Heart right ventricle (tissue), 16 donors: Measurements from ENCODE around the gene LINC00237. TPM values are rescaled to one million over a fixed set of nuclear protein-coding genes. Genes with fewer than 3 reads are reported as not detected.

ENCODE experiments used
- ATAC-seq, 8 donors: fragments of 200-7000 bp; cut with Tn5 transposase; one replicate each; pipeline ENCODE4 v1.9.1; 2020; ENCODE audit warnings: mild to moderate bottlenecking in 8 of 8, moderate library complexity in 8 of 8, moderate number of reproducible peaks in 1 of 8
- DNase-seq, 2 donors: peaks; one replicate each; pipeline ENCODE4 v3.0.0-alpha.2; 2020
- H3K27ac ChIP-seq, 10 donors: fragments of 200-600 bp; sonication (generic) in 2 of 10; one replicate each; pipeline versions ENCODE4 v1.5.0 to v1.8.0; 2020 to 2022; ENCODE audit warnings: mild to moderate bottlenecking in 3 of 10
- H3K27me3 ChIP-seq, 7 donors: fragments of 200-600 bp; one replicate each; pipeline ENCODE4 v1.8.0; 2021 to 2022; ENCODE audit warnings: mild to moderate bottlenecking in 2 of 7
- H3K36me3 ChIP-seq, 9 donors: fragments of 200-600 bp; sonication (generic) in 1 of 9; one replicate each; pipeline versions ENCODE4 v1.5.0 to v1.8.0; 2020 to 2022; ENCODE audit warnings: mild to moderate bottlenecking in 2 of 9
- H3K4me1 ChIP-seq, 9 donors: fragments of 200-600 bp; sonication (generic) in 1 of 9; one replicate each; pipeline versions ENCODE4 v1.5.0 to v1.8.0; 2020 to 2022; ENCODE audit warnings: mild to moderate bottlenecking in 4 of 9
- H3K4me3 ChIP-seq, 10 donors: fragments of 200-600 bp; sonication (generic) in 2 of 10; one replicate each; pipeline versions ENCODE4 v1.5.0 to v1.8.0; 2020 to 2022; ENCODE audit warnings: mild to moderate bottlenecking in 7 of 10, moderate library complexity in 2 of 10
- H3K9me3 ChIP-seq, 11 donors: fragments of 200-600 bp in 10 of 11; sonication (generic) in 2 of 11; one replicate each; pipeline versions ENCODE4 v1.5.0 to v1.8.0; 2013 to 2022; ENCODE audit warnings: mild to moderate bottlenecking in 2 of 11, control low read depth in 1 of 11, moderate library complexity in 1 of 11
- CTCF ChIP-seq, 9 donors: fragments of 200-600 bp; sonication (generic) in 2 of 9; IDR thresholded peaks; one replicate each; pipeline versions ENCODE4 v1.5.0 to v1.8.0; 2021 to 2022; ENCODE audit warnings: antibody characterized with exemption in 9 of 9, mild to moderate bottlenecking in 5 of 9, moderate library complexity in 1 of 9
- WGBS, 2 donors: extraction: QIAGEN DNeasy Blood & Tissue Kit; methylation state at CpG; one replicate each; pipeline ENCODE4 v1.1.7; 2013; ENCODE audit warnings: inconsistent platforms in 1 of 2; 5-methylcytosine and 5-hydroxymethylcytosine counted together
- intact Hi-C, 10 donors: fragments of 100-400 bp; cut with DNase I; formaldehyde crosslinking; loops; one replicate each; pipeline versions ENCODE4 v1.11.1 to v1.14.2; 2022
- polyA plus RNA-seq, 2 donors: library from polyadenylated mRNA; stranded (reverse); fragments of 200-250 nt; gene quantifications; one replicate each; pipeline ENCODE4 v1.2.3, GENCODE V29; 2013
- total RNA-seq, 10 donors: library from RNA; stranded (reverse); fragmentation: NEBNext Ultra II Directional in 3 of 10; extraction: Animal tissue kit (Norgen Biotek cat#: 25700) in 3 of 10; gene quantifications; one replicate each; pipeline versions ENCODE4 v1.2.1 to v1.2.4, GENCODE V29; 2021 to 2023
- donor health status: Arrhythmogenic right ventricular cardiomyopathy.
- donor health status: ischemic (EF 13 %, LVEDD 7.1; RV severe dilation, severe dysfunction).
- donor health status: healthy with polysubstance abuse.
- donor health status: DM: no; HTN: yes; CAD: no.
- donor health status: DM: no; HTN: no; CAD: no.
- donor health status: ischemic (EF 25% LVEDD 6.9; RV normal size, moderate dysfunction).
- donor health status: ischemic (EF 25% LVEDD 5.7; RV mildly dilated, moderate dysfunction).
- donor health status: healthy.
- donor health status: DM: yes; HTN: yes; CAD: no.
- donor health status: Ischemic cardiomyopathy.
- donor health status: ischemic (EF 35%, LVEDD 5.7; RV mildly dilated, moderate dysfunction).
- donor health status: nonischemic (EF 11% LVEDD 7.7; RV severe dilation, severe dysfunction).
- donor health status: DM: yes; HTN: yes; CAD: no.
- donor health status: PGD.
- donor health status: ischemic (EF 29% LVEDD 5.4; RV normal size, mild dysfunction).
- donor health status: nonischemic (EF 23%, LVEDD 6.1; RV moderate dilation, normal function).

LINC00237 gene
- total and polyA plus RNA-seq, 12 donors: not detected

DNA sequence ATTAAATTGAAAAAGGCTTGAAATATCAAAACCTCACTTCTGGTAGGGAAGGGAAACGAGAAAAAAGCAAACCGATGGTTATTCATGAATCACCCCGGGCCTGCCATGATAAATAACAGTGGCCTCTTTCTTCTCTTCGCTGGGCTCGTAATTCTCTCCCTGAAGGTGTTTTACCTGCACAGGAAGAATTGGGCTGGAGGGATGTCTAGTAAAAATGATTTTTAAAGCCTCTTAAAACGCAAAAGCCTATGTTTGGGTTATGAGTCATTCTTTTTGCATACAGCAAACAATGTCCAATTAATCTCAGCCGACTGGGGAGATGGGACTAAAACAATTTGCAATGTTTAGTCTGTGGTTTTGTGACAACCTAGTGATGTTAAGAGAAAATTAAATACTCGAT is 16.8 kb downstream of the LINC00237 start:
- H3K9me3 ChIP-seq: no peaks in the 10 kb centered on the region
- H3K36me3 ChIP-seq: no peaks in the 10 kb centered on the region
- WGBS, 2 donors: 56 to 65% methylated on average over 8 of the region's 8 CpGs
- DNase-seq (no peak), ATAC-seq (no peak)
- intact Hi-C loops: loop anchor here in 1 of 10 donors (10.0 kb wide), 1 partner anchor 445 kb away; no protein-coding TSS in a partner anchor
- peaks cover 0 to 92% (median 82%) of the 10 kb centered on the region in 7 donors for H3K27me3 ChIP-seq
- no peak for TF ChIP-seq CTCF (IDR thresholded peaks at IDR 0.05)
- no peaks in the 10 kb centered on the region for H3K4me1 ChIP-seq
- H3K27ac ChIP-seq: no peak overlapping the region
- no peak overlapping the region for H3K4me3 ChIP-seq

DNA sequence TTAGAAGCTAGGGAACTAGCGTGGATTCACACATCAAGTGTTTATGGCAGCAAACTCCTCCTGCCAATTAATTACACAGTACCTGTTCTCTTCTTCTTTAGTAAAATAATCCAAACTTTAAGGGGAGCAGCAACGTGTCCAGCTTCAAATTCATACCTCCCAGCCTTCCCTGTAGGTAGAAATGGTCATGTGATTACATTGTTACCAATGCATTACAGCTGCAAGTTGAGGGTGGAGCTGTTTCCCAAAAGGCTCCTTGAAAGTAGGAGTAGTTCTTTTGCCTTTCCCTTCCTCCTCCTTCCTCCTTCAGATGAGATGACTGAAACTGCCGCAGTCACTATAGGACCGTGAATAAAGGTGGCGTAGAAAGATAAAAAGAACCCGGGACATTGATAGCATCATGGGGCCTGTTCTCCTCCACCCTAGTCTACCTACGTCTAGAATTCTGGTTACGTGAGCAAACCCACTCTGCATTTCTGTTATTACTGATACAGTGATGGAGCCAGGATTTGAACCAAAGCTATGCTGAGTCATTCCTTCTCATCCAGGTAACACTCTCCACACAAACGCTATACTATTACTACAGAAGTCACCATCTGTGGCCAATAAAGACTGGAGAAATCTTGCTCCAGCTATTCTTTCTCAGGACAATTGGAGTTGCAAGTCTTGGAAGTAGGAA is 18.2 kb downstream of the LINC00237 start:
- DNase-seq (no peak), ATAC-seq (no peak)
- 79 to 80% methylated on average over 9 of the region's 9 CpGs for WGBS, 2 donors
- H3K4me3 ChIP-seq: no peak overlapping the region
- H3K36me3 ChIP-seq: no peaks in the 10 kb centered on the region
- no peak for TF ChIP-seq CTCF (IDR thresholded peaks at IDR 0.05)
- H3K27me3 ChIP-seq: peaks cover 0 to 88% (median 75%) of the 10 kb centered on the region in 7 donors
- no peak overlapping the region for H3K27ac ChIP-seq
- intact Hi-C loops: loop anchor here in 1 of 10 donors (10.0 kb wide), 1 partner anchor 443 kb away; no protein-coding TSS in a partner anchor
- H3K9me3 ChIP-seq: no peaks in the 10 kb centered on the region
- no peaks in the 10 kb centered on the region for H3K4me1 ChIP-seq

- WGBS, 2 donors: 22 to 28% methylated on average over 2 of the region's 2 CpGs
- Histone ChIP-seq H3K36me3 (no peaks in the 10 kb centered on the region), H3K27ac (no peak overlapping the region), H3K4me1 (no peaks in the 10 kb centered on the region), H3K27me3 (peaks cover 0 to 80% (median 59%) of the 10 kb centered on the region in 7 donors), H3K9me3 (no peaks in the 10 kb centered on the region), H3K4me3 (no peak overlapping the region)
- no peak for ATAC-seq
- intact Hi-C loops: loop anchor here in 1 of 10 donors (10.0 kb wide), 1 partner anchor 439 kb away; no protein-coding TSS in a partner anchor
- no peak for DNase-seq
- no peak for TF ChIP-seq CTCF (IDR thresholded peaks at IDR 0.05)
Observed at GRCh38 chr20:21083825-21084325, 22.3 kb downstream of the LINC00237 start.

DNA sequence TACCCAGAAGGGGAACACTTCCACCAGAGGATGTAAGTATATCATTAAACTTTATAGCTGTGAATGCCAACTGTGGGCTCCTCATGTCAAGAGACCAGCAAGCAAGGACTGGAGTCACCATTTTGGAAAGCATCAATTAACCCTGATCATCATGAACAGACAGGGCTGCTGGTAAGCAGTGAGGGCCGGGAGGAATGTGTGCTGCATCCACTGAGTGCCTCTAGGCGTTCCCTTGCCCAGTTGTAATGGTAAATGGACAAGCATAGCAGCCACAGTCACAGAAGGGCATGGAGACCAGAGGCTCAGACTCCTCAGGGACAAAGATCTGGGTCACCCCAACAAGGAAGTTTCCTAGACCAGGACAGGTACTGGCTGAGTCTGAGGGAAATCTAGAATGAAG is 23.6 kb downstream of the LINC00237 start:
- H3K4me1 ChIP-seq: no peaks in the 10 kb centered on the region
- H3K27me3 ChIP-seq: peaks cover 0 to 80% (median 47%) of the 10 kb centered on the region in 7 donors
- H3K36me3 ChIP-seq: no peaks in the 10 kb centered on the region
- no peaks in the 10 kb centered on the region for H3K9me3 ChIP-seq
- TF ChIP-seq CTCF (IDR thresholded peaks at IDR 0.05): no peak
- DNase-seq (no peak), ATAC-seq (no peak)
- intact Hi-C loops: loop anchor here in 1 of 10 donors (10.0 kb wide), 1 partner anchor 438 kb away; no protein-coding TSS in a partner anchor
- WGBS, 2 donors: 55 to 64% methylated on average over 2 of the region's 2 CpGs
- no peak overlapping the region for H3K27ac ChIP-seq
- H3K4me3 ChIP-seq: no peak overlapping the region
